Mesothelial cell of epicardium (in vitro differentiated cells): ENCODE data around the gene HDAC9. TPM values are rescaled to one million over a fixed set of nuclear protein-coding genes. Genes with fewer than 3 reads are reported as not detected.
A peak's percentile ranks its signal among the peaks of the same experiment; 100 is the strongest.

ENCODE experiments used
- DNase-seq, 2 experiments: peaks; one replicate each; pipeline ENCODE4 v3.0.0; 2021; ENCODE audit warnings: low spot score in 2 of 2; ENCODE audit not compliant: unreplicated experiment in 2 of 2
- H3K27ac Mint-ChIP-seq: 2 replicates; pipeline ENCODE4 v1.8.0; 2021; ENCODE audit warnings: mixed read lengths
- H3K27me3 Mint-ChIP-seq: 2 replicates; pipeline ENCODE4 v1.8.0; 2021; ENCODE audit warnings: low read depth, mixed read lengths
- H3K36me3 Mint-ChIP-seq: 2 replicates; pipeline ENCODE4 v1.8.0; 2021; ENCODE audit warnings: mixed read lengths
- H3K4me1 Mint-ChIP-seq: 2 replicates; pipeline ENCODE4 v1.8.0; 2021; ENCODE audit warnings: mixed read lengths
- H3K4me3 Mint-ChIP-seq: 2 replicates; pipeline ENCODE4 v1.8.0; 2021; ENCODE audit warnings: mild to moderate bottlenecking, moderate library complexity, mixed read lengths
- H3K9me3 Mint-ChIP-seq: 2 replicates; pipeline ENCODE4 v1.8.0; 2021; ENCODE audit warnings: mixed read lengths
- CTCF ChIP-seq: fragments of 200-600 bp; sonication (generic); IDR thresholded peaks from one replicate; pipeline ENCODE4 v1.5.0; 2021; ENCODE audit warnings: antibody characterized with exemption; ENCODE audit not compliant: unreplicated experiment
- total RNA-seq: library from RNA; stranded (reverse); gene quantifications from 3 replicates; pipeline ENCODE4 v1.2.1, GENCODE V29; 2021

Gene HDAC9
- total RNA-seq, 1 donor from 2014 or later: 37.4 TPM

DNA sequence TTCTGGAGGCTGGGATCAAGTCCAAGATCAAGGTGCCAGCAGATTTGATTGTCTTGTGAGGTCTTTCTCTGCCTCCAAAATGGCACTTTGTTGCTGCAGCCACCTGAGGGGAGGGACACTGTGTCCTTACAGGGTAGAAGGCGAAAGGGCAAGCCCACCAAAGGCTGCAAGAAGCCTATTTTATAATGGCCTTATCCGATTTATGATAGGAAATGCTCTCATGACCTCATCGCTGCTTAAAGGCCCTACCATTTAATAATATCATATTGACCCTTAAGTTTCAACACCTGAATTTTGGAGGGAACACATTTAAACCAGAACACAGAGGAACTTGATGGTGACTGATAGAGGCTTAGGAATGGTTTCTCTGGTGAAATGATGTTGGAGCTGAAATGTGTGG is 325.4 kb downstream of the HDAC9 start:
- no peak for DNase-seq
- no peak for TF ChIP-seq CTCF
- no peaks in the 10 kb centered on the region for H3K27me3 Mint-ChIP-seq
- H3K9me3 Mint-ChIP-seq: peaks cover 4% of the 10 kb centered on the region
- H3K36me3 Mint-ChIP-seq: no peaks in the 10 kb centered on the region
- H3K4me3 Mint-ChIP-seq: no peak overlapping the region
- H3K27ac Mint-ChIP-seq: no peak overlapping the region
- no peaks in the 10 kb centered on the region for H3K4me1 Mint-ChIP-seq

GRCh38 chr7:18821554-18821953 is 326.0 kb downstream of the HDAC9 start:
- DNase-seq: no peak
- no peak for TF ChIP-seq CTCF
- Mint-ChIP-seq H3K4me1 (no peaks in the 10 kb centered on the region), H3K36me3 (no peaks in the 10 kb centered on the region), H3K27me3 (no peaks in the 10 kb centered on the region), H3K27ac (no peak overlapping the region), H3K9me3 (peaks cover 1% of the 10 kb centered on the region), H3K4me3 (no peak overlapping the region)

DNA sequence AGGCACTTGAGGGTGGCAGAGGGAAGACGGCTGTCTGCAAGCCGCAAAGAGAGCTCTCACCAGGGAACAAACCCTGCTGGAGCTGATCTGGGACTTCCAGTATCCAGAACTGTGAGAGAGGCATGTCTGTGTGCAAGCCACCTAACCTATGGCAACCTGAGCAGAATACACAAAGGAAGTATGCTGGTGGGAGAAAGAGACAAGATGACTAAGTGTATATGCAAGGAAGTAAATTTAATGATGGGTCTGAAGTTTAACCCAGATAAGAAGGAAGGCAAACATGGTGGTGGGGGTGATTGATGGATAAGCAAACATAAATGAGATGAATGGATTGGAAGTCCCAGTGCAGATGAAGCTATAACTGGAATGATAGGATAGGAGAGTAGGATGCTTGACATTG is 328.6 kb downstream of the HDAC9 start:
- Mint-ChIP-seq H3K4me1 (peaks cover 13% of the 10 kb centered on the region), H3K27me3 (no peaks in the 10 kb centered on the region), H3K4me3 (no peak overlapping the region), H3K9me3 (no peaks in the 10 kb centered on the region), H3K27ac (no peak overlapping the region), H3K36me3 (no peaks in the 10 kb centered on the region)
- DNase-seq: no peak
- TF ChIP-seq CTCF: no peak

GRCh38 chr7:18828260-18828993 is 332.9 kb downstream of the HDAC9 start:
- TF ChIP-seq CTCF: no peak
- no peak overlapping the region for H3K4me3 Mint-ChIP-seq
- H3K9me3 Mint-ChIP-seq: no peaks in the 10 kb centered on the region
- no peaks in the 10 kb centered on the region for H3K27me3 Mint-ChIP-seq
- no peak for DNase-seq
- peak overlapping the region; percentile 95 for H3K27ac Mint-ChIP-seq
- H3K36me3 Mint-ChIP-seq: no peaks in the 10 kb centered on the region
- peaks cover 41% of the 10 kb centered on the region for H3K4me1 Mint-ChIP-seq

GRCh38 chr7:18828994-18829857 is 333.7 kb downstream of the HDAC9 start:
- no peaks in the 10 kb centered on the region for H3K36me3 Mint-ChIP-seq
- TF ChIP-seq CTCF: no peak
- H3K4me1 Mint-ChIP-seq: peaks cover 46% of the 10 kb centered on the region
- DNase-seq: no peak
- H3K27me3 Mint-ChIP-seq: no peaks in the 10 kb centered on the region
- H3K27ac Mint-ChIP-seq: peak overlapping the region; percentile 95
- H3K9me3 Mint-ChIP-seq: no peaks in the 10 kb centered on the region
- peak overlapping the region; percentile 11 for H3K4me3 Mint-ChIP-seq
